NT2/D1 (cell line): Measurements from ENCODE around the gene ARHGAP24.

Experiments used
- DNase-seq: peaks from one replicate; pipeline ENCODE4 v3.0.0-alpha.2; 2011; ENCODE audit warnings: low read depth, low spot score
- H3K27me3 ChIP-seq: 2 replicates; pipeline ENCODE4 v1.6.0; 2011; ENCODE audit warnings: mild to moderate bottlenecking; ENCODE audit not compliant: insufficient read length, insufficient read depth
- H3K36me3 ChIP-seq: 2 replicates; pipeline ENCODE4 v1.6.1; 2011; ENCODE audit warnings: mild to moderate bottlenecking, low read length, mixed read lengths; ENCODE audit not compliant: insufficient read depth, insufficient read length
- H3K4me1 ChIP-seq: 2 replicates; pipeline ENCODE4 v1.5.1; 2011; ENCODE audit not compliant: insufficient read depth, insufficient read length
- H3K4me3 ChIP-seq: 2 replicates; pipeline ENCODE4 v1.5.1; 2011; ENCODE audit warnings: low read depth; ENCODE audit not compliant: insufficient read length
- H3K9ac ChIP-seq: 2 replicates; pipeline ENCODE4 v1.6.0; 2011; ENCODE audit warnings: low read depth; ENCODE audit not compliant: insufficient read length
- H3K9me3 ChIP-seq: 2 replicates; pipeline ENCODE4 v1.5.1; 2011; ENCODE audit warnings: mild to moderate bottlenecking, low read length; ENCODE audit not compliant: insufficient read depth
- SUZ12 ChIP-seq: IDR thresholded peaks from 2 replicates; pipeline ENCODE4 v1.6.1; 2011; ENCODE audit not compliant: insufficient read length, insufficient read depth; ENCODE audit errors: extremely low read depth
- YY1 ChIP-seq: IDR thresholded peaks from 2 replicates; pipeline ENCODE4 v1.6.1; 2011; ENCODE audit not compliant: insufficient read length, insufficient read depth
- ZNF274 ChIP-seq: IDR thresholded peaks from 2 replicates; pipeline ENCODE4 v1.6.1; 2011; ENCODE audit warnings: mild to moderate bottlenecking, low read depth, low read length

Gene ARHGAP24

DNA sequence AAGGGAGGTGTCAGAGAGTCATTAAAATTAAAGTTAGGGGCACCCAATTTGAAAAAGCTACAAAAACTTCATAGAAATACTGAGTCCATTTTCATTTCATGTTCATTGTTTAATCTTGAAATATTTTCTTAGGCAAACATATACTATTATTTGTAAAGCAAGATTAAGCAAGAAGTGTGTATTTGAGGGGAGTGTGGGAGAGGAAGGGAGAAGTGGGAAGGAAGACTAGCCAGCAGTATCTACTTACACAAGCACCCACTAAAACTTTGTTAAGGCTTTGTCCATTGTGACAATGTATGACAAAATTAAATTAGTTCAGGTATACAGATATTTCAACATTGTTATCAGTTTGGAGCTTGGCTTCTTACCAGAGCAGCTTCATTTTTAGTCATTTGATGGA lies 222.9 kb downstream of the ARHGAP24 start:
- H3K36me3 ChIP-seq, result no peaks in the 10 kb centered on the region
- no peak for TF ChIP-seq ZNF274
- no peak for TF ChIP-seq SUZ12
- no peak for TF ChIP-seq YY1
- H3K4me1 ChIP-seq, result no peaks in the 10 kb centered on the region
- no peak overlapping the region for H3K9ac ChIP-seq
- H3K9me3 ChIP-seq, result no peaks in the 10 kb centered on the region
- no peak for DNase-seq
- H3K27me3 ChIP-seq, result no peaks in the 10 kb centered on the region
- no peak overlapping the region for H3K4me3 ChIP-seq

- Histone ChIP-seq H3K9me3 (no peaks in the 10 kb centered on the region), H3K27me3 (no peaks in the 10 kb centered on the region), H3K4me3 (no peak overlapping the region), H3K4me1 (no peaks in the 10 kb centered on the region), H3K9ac (no peak overlapping the region), H3K36me3 (no peaks in the 10 kb centered on the region)
- no peak for DNase-seq
- TF ChIP-seq YY1 (no peak), ZNF274 (no peak), SUZ12 (no peak)
These were observed 225.4 kb downstream of the ARHGAP24 start for GRCh38 chr4:85700362-85700761.

DNA sequence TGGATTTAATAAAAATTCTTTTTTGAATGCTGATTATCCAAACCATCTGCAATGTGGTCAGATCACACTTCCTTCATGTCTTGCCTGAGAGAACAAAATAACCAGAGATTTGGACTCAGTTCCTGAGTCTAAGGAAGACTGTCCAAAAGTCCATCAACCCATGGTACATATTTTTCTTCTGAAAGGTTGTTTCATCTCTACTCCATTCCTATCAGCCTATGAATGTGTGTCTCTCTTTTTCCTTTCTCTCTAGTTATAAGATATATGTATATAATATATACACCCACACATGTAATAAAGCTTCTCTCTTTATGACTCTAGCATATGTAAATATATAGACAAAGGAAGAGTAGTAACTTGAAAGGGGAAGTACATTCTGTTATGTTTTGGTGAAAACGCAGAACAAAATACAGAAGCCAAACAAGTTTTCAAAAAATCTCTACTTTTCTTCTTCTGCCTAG lies 226.9 kb downstream of the ARHGAP24 start:
- Histone ChIP-seq H3K4me1 (no peaks in the 10 kb centered on the region), H3K27me3 (no peaks in the 10 kb centered on the region), H3K4me3 (no peak overlapping the region), H3K9ac (no peak overlapping the region), H3K9me3 (no peaks in the 10 kb centered on the region), H3K36me3 (no peaks in the 10 kb centered on the region)
- DNase-seq, result no peak
- TF ChIP-seq YY1, result no peak
- no peak for TF ChIP-seq ZNF274
- no peak for TF ChIP-seq SUZ12

- Histone ChIP-seq H3K4me3 (no peak overlapping the region), H3K9ac (no peak overlapping the region)
These were observed 228.1 kb downstream of the ARHGAP24 start for GRCh38 chr4:85703096-85703495.

DNA sequence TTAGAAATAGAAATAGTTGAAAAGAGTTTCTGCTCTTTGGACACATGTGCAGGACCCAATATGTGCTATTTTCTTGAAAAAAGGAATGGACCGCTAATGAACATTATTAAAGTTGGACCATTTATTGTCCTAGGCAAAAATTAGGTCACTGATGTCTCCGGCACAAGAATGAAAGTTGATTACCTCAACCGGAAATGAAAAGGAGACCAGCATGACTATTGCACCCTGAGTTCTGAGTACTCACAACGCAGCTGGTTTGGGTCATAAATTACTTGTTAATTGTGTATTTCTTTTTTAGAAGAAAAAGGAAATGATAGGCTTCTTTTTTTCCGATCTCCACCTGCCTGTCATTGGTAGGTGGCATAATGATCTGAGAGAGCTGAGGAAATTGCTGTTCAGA lies 232.7 kb downstream of the ARHGAP24 start:
- no peak overlapping the region for H3K4me3 ChIP-seq
- DNase-seq, result no peak
- no peaks in the 10 kb centered on the region for H3K27me3 ChIP-seq
- no peak overlapping the region for H3K9ac ChIP-seq
- H3K36me3 ChIP-seq, result no peaks in the 10 kb centered on the region
- no peaks in the 10 kb centered on the region for H3K4me1 ChIP-seq
- TF ChIP-seq SUZ12 (no peak), YY1 (no peak), ZNF274 (no peak)
- H3K9me3 ChIP-seq, result no peaks in the 10 kb centered on the region

More at GRCh38 chr4:85703096-85703495, 228.1 kb downstream of the ARHGAP24 start:
- no peaks in the 10 kb centered on the region for H3K4me1 ChIP-seq
- no peak for DNase-seq
- no peaks in the 10 kb centered on the region for H3K9me3 ChIP-seq
- TF ChIP-seq SUZ12 (no peak), ZNF274 (no peak), YY1 (no peak)
- no peaks in the 10 kb centered on the region for H3K36me3 ChIP-seq
- no peaks in the 10 kb centered on the region for H3K27me3 ChIP-seq

- no peaks in the 10 kb centered on the region for H3K9me3 ChIP-seq
- no peaks in the 10 kb centered on the region for H3K27me3 ChIP-seq
- H3K4me3 ChIP-seq, result no peak overlapping the region
- no peaks in the 10 kb centered on the region for H3K4me1 ChIP-seq
- no peaks in the 10 kb centered on the region for H3K36me3 ChIP-seq
- TF ChIP-seq ZNF274 (no peak), YY1 (no peak), SUZ12 (no peak)
- no peak overlapping the region for H3K9ac ChIP-seq
- DNase-seq, result no peak
These were observed 233.5 kb downstream of the ARHGAP24 start for GRCh38 chr4:85708468-85708867.

DNA sequence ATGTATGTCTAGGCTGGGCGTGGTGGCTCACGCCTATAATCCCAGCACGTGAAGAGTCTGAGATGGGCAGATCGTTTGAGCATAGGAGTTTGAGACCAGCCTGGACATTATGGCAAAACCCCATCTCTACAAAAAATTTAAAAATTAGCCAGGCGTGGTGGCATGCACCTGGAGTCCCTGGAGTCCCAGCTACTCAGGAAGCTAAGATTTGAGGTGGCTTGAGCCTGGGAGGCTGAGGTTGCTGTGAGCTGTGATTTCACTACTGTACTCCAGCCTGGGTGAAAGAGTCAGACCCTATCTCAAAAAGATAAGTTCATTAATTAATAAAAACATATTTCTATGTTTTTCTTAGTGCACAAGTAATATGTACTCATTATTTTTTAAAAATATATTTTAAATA lies 238.1 kb downstream of the ARHGAP24 start:
- H3K4me3 ChIP-seq, result no peak overlapping the region
- no peaks in the 10 kb centered on the region for H3K9me3 ChIP-seq
- TF ChIP-seq SUZ12 (no peak), YY1 (no peak), ZNF274 (no peak)
- H3K4me1 ChIP-seq, result no peaks in the 10 kb centered on the region
- DNase-seq, result no peak
- no peaks in the 10 kb centered on the region for H3K36me3 ChIP-seq
- H3K27me3 ChIP-seq, result no peaks in the 10 kb centered on the region
- H3K9ac ChIP-seq, result no peak overlapping the region
